Gastroesophageal sphincter (tissue), 3 donors: ENCODE results near the gene HNRNPA0.

Experiments
- POLR2A ChIP-seq, 2 donors: fragments of 450-650 bp; IDR thresholded peaks; one replicate each; pipeline ENCODE4 v1.6.1; 2017; ENCODE audit warnings: antibody characterized with exemption in 2 of 2, mild to moderate bottlenecking in 2 of 2, moderate library complexity in 1 of 2
- TF ChIP-seq, protein P1 (sequence below), 4 experiments: fragments of 200-600 bp in 2 of 4; fragments of 450-650 bp in 2 of 4; sonication (generic) in 1 of 4; IDR thresholded peaks; one replicate each; pipeline ENCODE4 v1.5.1; 2017 to 2019; ENCODE audit warnings: antibody characterized with exemption in 4 of 4, mild to moderate bottlenecking in 2 of 4, moderate library complexity in 2 of 4

DNA sequence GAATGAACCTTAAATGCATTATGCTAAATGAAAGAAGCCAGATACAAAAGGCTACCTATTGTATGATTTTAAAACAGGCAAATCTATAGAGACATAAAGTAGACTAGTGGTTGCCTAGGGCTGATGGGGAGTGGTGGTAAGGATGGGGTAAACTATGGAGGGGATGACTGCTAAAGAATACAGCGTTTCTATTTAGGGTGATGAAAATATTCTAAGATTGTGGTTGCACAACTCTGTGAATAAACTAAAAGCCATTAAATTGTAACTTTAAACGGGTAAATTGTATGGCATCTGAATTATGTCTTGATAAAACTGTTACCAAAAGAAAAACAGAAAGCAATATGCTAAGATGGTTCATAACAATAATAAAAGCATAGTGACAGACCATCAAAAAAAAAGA, 39.7 kb downstream of the HNRNPA0 start:
- TF ChIP-seq, protein P1, sequence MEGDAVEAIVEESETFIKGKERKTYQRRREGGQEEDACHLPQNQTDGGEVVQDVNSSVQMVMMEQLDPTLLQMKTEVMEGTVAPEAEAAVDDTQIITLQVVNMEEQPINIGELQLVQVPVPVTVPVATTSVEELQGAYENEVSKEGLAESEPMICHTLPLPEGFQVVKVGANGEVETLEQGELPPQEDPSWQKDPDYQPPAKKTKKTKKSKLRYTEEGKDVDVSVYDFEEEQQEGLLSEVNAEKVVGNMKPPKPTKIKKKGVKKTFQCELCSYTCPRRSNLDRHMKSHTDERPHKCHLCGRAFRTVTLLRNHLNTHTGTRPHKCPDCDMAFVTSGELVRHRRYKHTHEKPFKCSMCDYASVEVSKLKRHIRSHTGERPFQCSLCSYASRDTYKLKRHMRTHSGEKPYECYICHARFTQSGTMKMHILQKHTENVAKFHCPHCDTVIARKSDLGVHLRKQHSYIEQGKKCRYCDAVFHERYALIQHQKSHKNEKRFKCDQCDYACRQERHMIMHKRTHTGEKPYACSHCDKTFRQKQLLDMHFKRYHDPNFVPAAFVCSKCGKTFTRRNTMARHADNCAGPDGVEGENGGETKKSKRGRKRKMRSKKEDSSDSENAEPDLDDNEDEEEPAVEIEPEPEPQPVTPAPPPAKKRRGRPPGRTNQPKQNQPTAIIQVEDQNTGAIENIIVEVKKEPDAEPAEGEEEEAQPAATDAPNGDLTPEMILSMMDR (IDR thresholded peaks at IDR 0.05): no peak
- no peak for TF ChIP-seq POLR2A (IDR thresholded peaks at IDR 0.05)
